GM21529 (cell line): ENCODE measurements around the gene KDM2B.
"Not testable (repeated sequence)": the region's sequence is repeated elsewhere in the genome, so short reads cannot be mapped to it uniquely, and the experiment has no call there.

Experiments
- ATAC-seq: cut with Tn5 transposase; IDR thresholded peaks from one replicate; pipeline ENCODE4 v1.9.1; 2021; ENCODE audit not compliant: unreplicated experiment

Gene KDM2B

DNA sequence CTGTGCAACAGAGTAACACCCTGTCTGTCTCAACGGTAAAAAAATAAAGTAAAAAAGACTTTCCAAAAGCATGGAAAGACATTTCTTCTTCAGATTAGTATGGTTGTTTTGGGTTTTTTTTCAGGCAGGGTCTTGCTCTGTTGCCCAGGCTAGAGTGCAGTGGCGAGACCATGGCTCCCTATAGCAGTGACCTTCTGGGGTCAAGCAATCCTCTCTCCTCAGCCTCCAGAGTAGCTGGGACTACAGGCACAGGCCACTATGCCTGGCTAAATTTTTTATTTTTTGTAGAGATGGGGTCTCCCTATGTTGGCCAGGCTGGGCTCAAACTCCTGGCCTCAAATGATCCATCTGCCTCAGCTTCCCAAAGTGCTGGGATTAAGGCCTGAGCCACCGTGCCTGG, 72.8 kb downstream of the KDM2B start:
- ATAC-seq = no peak

DNA sequence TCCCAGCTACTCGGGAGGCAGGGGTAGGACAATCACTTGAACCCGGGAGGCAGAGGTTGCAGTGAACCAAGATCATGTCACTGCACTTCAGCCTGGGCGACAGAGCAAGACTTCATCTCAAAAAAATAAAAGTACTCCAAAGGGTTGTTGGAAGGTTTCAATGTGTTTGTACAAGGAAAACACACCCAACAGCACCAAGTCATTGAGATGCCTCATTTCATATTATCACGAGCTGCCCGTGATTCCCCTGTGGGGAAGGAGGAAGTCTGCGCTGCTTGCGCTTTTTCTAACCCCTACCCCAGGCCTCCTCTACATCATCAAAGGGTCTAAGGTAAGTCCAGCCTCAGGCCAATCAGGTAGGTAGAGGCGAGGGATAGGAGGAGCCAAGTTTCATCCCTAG, 73.6 kb downstream of the KDM2B start:
- no peak for ATAC-seq

GRCh38 chr12:121505513-121505912, 75.3 kb downstream of the KDM2B start:
- no peak for ATAC-seq

DNA sequence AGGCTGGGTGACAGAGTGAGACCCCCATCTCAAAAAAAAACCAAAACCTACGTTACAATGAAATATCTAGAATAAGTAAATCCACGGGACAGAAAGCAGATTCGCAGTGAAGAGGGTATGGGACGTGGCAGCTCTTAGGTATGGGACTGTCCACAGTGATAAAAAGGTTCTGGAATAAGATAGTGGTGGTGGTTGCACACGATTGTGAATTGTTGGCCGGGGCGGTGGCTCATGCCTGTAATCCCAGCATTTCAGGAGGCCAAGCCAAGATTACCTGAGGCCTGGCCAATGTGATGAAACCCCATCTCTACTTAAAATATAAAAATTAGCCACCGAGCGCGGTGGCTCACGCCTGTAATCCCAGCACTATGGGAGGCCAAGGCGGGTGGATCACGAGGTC, 76.3 kb downstream of the KDM2B start:
- ATAC-seq = no peak

GRCh38 chr12:121503395-121503794, 77.4 kb downstream of the KDM2B start:
- no peak for ATAC-seq

GRCh38 chr12:121501946-121502345, 78.9 kb downstream of the KDM2B start:
- no peak for ATAC-seq

GRCh38 chr12:121499929-121500793, 80.7 kb downstream of the KDM2B start:
- peak; percentile 48 for ATAC-seq

DNA sequence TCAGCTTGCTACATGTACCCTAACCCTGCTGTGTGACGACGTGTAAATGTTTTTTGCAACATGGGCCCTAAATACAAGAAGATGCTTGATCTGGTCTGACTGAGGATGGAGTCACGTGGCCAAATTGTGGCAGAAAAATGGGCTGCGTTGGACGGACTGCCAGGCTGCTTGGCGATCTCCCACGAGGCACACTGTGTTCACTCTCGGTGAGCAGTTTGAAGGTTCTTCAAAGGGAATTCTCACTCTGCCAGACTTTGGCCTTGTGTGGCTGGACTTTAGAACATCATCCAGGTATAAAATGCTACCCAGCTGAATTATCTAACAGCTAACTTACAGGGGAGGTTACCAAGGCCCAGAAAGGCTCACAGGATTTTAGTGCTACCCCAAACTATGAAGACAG, 85.1 kb downstream of the KDM2B start:
- no peak for ATAC-seq

GRCh38 chr12:121494093-121494787, 86.6 kb downstream of the KDM2B start:
- ATAC-seq = no peak

DNA sequence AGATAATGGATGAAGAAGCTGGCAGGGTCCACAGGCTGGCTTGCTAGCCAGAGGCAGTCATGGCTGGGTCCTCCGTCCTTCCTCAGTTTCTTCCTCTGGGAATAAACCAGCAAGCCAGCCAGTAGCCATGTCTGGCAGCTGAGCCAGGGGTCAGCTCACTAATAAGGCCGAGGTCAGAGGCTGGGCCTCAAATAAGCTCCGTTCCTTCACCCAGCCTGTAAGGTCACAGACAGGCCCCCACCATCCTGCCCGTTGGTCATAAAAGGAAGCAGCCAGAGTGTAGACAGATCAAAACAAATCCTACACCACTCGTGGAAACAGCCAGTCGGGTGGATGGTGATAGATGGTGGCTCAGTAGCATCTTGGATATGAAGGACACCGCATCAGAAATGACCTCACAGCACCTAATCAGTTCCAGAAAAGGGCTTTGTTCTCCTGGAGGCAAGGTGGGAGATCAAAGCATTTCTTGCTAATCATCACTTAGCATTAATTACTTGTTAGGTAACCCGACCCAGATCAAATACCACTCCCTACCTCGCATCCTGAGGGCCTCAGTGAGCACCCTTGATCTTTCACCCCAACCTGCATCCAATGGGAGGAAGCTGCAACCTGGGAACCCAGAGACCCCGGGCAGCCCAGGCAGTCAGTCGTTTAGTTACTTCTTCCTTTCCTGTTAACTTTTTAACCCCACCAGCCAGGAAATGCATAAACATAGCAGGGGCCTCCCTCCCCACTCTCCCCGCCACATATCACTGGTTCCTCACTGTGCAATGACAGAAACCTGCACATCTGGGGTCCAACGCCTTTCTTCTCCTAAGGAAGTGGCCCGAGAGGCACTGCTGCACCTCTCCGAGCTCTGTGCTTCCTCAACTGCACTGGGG, 90.2 kb downstream of the KDM2B start:
- ATAC-seq = no peak

DNA sequence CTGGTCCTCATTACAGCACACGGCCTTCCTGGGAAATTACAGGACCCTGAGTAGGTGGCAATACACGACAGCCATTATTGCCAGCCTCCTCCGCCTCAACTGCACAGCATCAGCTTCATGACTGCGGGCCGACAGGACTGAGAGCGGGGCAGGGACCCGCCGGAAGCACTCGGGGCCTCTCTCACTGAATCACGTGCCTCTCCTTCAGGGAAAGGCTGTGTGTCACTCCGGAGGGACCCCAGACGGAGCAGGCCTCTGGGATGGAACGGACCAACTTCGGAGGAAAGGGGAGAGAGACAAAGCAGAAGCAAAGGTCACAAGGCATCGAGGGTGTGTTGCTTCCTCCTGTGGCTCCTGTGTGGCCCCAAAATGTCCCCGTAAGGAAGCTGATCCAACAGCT, 90.9 kb downstream of the KDM2B start:
- no peak for ATAC-seq

DNA sequence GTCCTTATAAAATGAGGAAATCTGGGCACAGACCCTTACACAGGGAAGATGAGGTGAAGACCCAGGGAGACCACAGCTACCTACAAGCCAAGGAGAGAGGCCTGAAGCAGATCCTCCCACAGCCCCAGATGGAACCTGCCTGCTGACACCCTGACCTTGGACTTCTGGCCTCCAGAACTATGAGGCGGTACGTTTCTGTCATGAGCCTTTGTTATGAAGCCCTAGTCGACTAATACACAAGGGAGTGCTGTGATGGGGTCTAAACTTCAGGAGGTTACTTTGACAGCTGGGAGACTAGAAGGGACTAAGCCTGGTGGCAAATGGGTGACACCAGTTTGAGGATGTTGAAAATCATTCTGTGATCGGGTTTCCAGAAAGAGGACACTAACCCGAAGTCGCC, 95.9 kb downstream of the KDM2B start:
- no peak for ATAC-seq

GRCh38 chr12:121484564-121484963, 96.3 kb downstream of the KDM2B start:
- not testable (repeated sequence) for ATAC-seq

- ATAC-seq = no peak
Measured at GRCh38 chr12:121483949-121484348, 96.9 kb downstream of the KDM2B start.

GRCh38 chr12:121476477-121476876, 104.3 kb downstream of the KDM2B start:
- no peak for ATAC-seq

GRCh38 chr12:121475279-121475678, 105.5 kb downstream of the KDM2B start:
- ATAC-seq = no peak

DNA sequence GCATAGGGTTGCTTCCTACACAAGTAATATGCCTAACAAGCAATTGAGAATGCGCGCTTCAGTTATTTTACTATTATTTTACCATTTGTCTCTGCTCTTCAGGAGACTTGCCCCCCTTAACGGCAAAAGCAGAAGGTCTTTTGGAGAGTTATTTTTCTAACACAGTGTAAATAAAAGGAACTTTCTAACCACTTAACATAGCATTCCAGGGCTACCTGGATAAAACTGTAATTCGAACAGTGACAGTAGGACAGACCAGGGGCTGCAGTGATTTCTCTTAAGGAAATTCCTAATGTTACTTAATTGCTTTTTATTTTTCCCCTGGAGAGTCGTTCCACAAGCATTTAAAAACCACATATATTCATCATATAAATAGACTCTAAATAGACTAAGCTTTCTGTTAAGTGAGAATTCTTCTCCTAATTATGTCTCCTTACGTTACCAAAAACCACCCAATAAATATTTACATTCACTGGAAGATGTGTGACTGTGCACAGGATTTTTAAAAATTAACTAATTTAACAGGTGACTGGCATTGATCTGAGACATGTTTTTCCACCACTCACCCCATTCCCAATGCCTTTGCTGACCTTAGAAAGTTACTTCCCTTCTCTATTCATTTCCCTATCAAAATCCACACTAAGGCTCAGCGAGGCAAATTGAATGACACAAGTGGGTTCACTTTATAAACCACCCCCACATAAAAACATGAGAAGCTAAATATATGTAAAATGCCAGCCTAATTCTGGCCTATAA, 108.5 kb downstream of the KDM2B start:
- no peak for ATAC-seq

GRCh38 chr12:121470751-121471150, 110.1 kb downstream of the KDM2B start:
- ATAC-seq = no peak

DNA sequence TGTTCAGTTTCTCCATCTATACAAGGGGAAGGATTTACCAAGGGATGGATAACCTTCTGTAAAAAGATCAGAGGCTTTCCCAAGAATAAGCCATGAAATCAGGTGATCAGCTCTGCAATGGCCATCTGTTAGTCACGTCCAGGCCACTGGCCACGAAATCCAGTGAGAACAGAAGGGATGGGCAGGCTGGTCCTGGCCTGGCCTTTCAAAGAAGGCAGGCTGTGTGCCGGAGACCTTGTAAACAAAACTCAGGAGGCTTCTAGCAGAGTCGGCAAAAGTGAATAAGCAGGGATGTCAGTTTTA, 112.4 kb downstream of the KDM2B start:
- ATAC-seq = no peak

DNA sequence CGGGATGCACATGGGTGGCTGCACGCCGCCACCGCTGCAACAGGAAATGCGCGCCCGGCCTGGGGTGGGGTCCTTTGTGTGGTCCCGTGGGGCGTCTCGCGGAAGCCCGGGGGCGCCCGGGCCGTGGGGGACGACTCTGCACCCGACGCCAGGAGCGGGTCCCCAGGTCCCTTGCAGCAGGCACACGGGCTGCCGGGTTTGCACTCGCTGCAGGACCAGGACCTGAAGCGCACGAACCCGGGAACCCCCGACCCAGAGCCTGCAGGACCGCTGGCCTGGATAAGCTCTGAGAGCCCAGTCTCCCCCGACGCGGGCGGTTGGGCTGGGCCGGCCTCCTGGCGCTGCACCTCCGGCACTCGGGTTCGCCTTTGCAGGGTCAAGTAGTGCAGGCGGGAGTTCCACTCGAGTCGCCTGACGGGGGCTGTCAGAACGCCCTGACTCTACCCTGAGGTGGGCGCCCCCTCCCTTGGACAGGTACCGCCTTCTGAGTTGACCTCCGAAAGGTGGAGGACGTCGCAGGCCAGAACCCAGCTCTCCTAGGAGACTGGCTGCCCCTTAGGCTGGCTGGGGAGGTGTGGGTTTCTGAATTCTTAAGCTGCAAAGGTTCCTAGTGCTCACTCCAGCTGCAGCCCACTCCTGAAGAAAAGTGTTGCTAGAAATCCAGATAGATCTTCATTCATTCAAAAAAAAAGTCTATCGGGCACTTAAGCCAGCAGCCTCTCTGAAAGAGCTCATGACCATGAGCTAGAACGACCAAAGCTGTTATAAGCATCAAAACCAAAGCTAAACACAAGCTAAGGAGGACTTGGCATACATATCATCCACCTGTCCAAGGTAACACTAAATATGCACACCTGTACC, 113.0 kb downstream of the KDM2B start:
- ATAC-seq = peak; percentile 17
